Measurements from ENCODE around the gene WDR4. TPM values are rescaled to one million over a fixed set of nuclear protein-coding genes. Genes with fewer than 3 reads are reported as not detected.
"Not testable (repeated sequence)": the region's sequence is repeated elsewhere in the genome, so short reads cannot be mapped to it uniquely, and the experiment has no call there.

The WDR4 gene, protein sequence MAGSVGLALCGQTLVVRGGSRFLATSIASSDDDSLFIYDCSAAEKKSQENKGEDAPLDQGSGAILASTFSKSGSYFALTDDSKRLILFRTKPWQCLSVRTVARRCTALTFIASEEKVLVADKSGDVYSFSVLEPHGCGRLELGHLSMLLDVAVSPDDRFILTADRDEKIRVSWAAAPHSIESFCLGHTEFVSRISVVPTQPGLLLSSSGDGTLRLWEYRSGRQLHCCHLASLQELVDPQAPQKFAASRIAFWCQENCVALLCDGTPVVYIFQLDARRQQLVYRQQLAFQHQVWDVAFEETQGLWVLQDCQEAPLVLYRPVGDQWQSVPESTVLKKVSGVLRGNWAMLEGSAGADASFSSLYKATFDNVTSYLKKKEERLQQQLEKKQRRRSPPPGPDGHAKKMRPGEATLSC
- 10 to 100 TPM in 3 of 4 donors, 1 to 10 TPM in 1; 4.1 to 20.8 (median 17.2) TPM for total RNA-seq

DNA sequence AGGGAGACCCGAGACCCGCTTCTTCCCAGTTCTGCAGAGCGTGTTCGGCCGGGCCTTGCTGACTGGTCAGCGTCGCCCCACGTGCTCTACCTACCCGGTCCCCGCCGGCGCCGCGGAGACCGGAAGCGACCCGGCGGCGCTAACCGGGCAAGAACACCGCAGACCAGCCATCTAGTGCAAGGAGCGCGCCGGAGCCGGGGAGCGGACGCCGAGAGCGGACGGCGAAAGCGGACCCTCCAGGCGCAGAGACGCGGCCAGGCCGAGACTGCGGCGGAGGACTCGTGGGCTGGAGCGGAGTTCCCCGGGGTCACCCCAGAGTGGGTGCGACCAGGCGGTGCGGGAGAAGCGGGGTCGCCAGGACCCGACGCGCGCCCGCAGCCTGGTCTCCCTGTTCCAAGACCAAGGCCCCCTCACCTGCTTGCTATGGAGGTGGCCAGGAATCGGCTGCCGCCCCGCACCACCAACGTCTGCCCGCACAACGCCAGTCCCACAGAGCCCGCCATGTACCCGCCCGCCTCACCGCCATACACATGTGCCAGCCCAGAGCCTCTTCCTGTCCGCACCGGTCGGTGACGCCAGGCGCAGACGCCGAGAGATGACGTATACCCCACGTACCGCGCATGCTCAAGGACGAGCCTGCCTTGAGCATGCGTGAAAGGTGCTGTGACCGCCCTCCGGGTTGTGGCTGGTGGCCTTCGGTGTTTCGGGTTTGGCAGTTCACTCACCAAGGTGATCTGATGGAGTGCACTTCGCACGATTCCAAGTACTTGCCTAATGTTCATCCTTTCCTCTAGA, at the start of gene WDR4:
Gene WDR4 (minus strand): TSS at position 547 of the 795 bp plus-strand sequence. CDS start 44 bp downstream, at position 503.
- Histone ChIP-seq H3K36me3 (peaks cover 0 to 25% (median 0%) of the 10 kb centered on the region in 3 donors), H3K27me3 (no peaks in the 10 kb centered on the region), H3K9me3 (no peaks in the 10 kb centered on the region), H3K4me3 (peak within 1 kb of the TSS; percentile 83 to 92 (median 89)), H3K4me1 (peaks cover 12 to 24% (median 14%) of the 10 kb centered on the region in 3 donors), H3K27ac (peak within 1 kb of the TSS; percentile 85 to 94 (median 89))
- 0% methylated on average over 1 to 29 of the region's 80 CpGs for WGBS, 2 donors
- TF ChIP-seq, protein P1, sequence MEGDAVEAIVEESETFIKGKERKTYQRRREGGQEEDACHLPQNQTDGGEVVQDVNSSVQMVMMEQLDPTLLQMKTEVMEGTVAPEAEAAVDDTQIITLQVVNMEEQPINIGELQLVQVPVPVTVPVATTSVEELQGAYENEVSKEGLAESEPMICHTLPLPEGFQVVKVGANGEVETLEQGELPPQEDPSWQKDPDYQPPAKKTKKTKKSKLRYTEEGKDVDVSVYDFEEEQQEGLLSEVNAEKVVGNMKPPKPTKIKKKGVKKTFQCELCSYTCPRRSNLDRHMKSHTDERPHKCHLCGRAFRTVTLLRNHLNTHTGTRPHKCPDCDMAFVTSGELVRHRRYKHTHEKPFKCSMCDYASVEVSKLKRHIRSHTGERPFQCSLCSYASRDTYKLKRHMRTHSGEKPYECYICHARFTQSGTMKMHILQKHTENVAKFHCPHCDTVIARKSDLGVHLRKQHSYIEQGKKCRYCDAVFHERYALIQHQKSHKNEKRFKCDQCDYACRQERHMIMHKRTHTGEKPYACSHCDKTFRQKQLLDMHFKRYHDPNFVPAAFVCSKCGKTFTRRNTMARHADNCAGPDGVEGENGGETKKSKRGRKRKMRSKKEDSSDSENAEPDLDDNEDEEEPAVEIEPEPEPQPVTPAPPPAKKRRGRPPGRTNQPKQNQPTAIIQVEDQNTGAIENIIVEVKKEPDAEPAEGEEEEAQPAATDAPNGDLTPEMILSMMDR (IDR thresholded peaks at IDR 0.05) = peak in 1 of 6 experiments; percentile 48
- peak in 2 of 4 donors; percentile 70 to 77 for TF ChIP-seq POLR2A (IDR thresholded peaks at IDR 0.05)
- intact Hi-C loops (cut with DNase I) = no loop called here
- DNase-seq = peak; percentile 76

DNA sequence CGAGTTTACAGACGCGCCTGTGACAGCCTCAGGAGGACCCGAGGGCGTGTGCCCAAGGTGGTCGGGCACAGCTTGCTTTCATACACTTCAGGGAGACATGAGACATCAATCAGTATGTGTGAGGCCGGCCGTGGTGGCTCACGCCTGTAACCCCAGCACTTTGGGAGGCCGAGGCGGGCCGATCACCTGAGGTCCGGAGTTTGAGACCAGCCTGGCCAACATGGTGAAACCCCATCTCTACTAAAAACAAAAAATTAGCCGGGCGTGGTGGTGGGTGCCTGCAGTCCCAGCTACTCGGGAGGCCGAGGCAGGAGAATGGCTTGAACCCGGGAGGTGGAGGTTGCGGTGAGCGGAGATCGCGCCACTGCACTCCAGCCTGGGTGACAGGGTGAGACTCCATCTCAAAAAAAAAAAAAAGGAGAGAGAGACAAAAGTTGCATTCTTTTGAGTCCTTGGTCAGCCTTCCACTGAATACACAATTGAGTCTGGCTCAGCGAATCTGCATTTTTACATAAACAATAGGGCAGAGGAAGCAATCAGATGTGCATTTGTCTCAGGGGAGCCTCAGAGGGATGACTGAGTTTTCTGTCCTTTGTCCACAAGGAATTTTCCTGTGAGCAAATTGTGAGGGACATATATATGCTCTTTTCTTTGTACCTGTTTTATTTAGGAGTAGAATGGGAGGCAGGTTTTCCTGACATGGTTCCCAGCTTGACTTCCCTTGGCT, 48.3 kb upstream of the WDR4 start:
- H3K9me3 ChIP-seq; intact Hi-C loops (cut with DNase I); H3K27ac ChIP-seq; DNase-seq; H3K27me3 ChIP-seq; H3K4me3 ChIP-seq; H3K36me3 ChIP-seq: not testable (repeated sequence)
- 84 to 95% methylated on average over 10 to 21 of the region's 23 CpGs for WGBS, 2 donors
- peaks cover 0 to 24% (median 0%) of the 10 kb centered on the region in 3 donors for H3K4me1 ChIP-seq

DNA sequence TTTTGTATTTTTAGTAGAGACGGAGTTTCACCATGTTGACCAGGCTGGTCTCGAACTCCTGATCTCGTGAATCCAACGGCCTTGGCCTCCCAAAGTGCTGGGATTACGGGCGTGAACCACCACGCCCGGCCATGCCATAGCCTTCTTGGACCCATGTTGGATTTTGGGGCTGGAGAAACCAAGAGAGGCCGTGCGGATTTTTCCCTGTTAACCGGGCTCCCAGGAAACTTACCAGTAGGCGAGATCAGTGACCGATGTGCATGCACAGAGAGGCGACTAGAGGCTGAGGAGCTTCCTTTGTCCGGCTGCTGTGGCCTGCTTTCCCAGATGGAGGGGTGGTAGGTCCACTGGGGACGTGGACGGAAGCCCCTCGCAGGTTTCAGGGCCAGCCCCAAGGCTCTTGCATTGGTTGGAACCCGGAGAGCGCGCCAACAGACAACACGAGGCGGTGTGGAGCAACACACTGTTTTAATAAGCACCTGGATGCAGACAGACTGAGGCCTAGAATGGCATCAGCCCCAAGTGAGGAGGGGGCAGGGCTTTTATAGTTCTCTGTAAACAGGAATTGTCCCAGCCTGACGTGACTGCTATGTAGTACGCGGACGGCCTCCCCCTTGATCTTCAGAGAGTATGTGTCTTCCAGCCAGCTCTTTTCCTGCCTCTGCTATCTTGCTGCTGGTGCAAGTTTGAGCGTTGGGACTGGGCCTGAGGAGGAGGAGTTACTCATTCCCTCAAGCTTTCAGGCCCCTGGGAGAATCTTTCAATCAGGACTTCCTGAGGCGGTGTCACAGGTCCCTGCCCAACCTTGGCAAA, 46.0 kb upstream of the WDR4 start, which contains the start of gene ERVH48-1:
Gene ERVH48-1 (minus strand): TSS at position 517 of the 813 bp plus-strand sequence. CDS start 6,624 bp downstream, outside the sequence.
- no peaks in the 10 kb centered on the region for H3K9me3 ChIP-seq
- peaks cover 0 to 12% (median 0%) of the 10 kb centered on the region in 3 donors for H3K4me1 ChIP-seq
- no peaks in the 10 kb centered on the region for H3K36me3 ChIP-seq
- no peak for TF ChIP-seq POLR2A (IDR thresholded peaks at IDR 0.05)
- TF ChIP-seq, protein P1 (IDR thresholded peaks at IDR 0.05) = no peak
- no peak within 1 kb of the TSS for H3K4me3 ChIP-seq
- intact Hi-C loops (cut with DNase I) = no loop called here
- 62 to 65% methylated on average over 6 to 7 of the region's 29 CpGs for WGBS, 2 donors
- DNase-seq = no peak
- H3K27me3 ChIP-seq = no peaks in the 10 kb centered on the region
- H3K27ac ChIP-seq = no peak within 1 kb of the TSS

DNA sequence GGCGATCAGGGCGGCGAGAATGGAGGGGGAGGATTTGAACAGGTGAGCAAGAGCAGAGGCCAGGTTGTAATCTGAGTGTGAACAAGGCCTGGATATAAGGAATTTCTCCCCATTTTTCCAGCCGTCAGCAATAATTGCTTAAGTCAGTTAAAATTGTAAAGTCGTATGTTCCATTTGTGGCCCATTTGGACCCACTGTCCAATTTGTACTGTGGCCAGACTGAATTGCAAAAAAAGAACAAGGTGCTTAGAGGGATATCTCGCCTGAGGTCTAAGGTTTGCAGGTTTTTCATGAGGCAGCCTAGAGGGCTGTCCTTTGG, 45.1 kb upstream of the WDR4 start:
- Histone ChIP-seq H3K9me3 (no peaks in the 10 kb centered on the region), H3K4me3 (no peak overlapping the region), H3K27me3 (no peaks in the 10 kb centered on the region), H3K27ac (peak overlapping the region in 2 of 4 donors; percentile 50 to 63), H3K36me3 (no peaks in the 10 kb centered on the region), H3K4me1 (peaks cover 0 to 12% (median 0%) of the 10 kb centered on the region in 3 donors)
- 91% methylated on average over 6 of the region's 6 CpGs for WGBS, 2 donors
- DNase-seq = no peak
- intact Hi-C loops (cut with DNase I) = no loop called here
- TF ChIP-seq POLR2A (IDR thresholded peaks at IDR 0.05) = no peak
- TF ChIP-seq, protein P1 (IDR thresholded peaks at IDR 0.05) = no peak
